Neural crest cell (in vitro differentiated cells): ENCODE measurements around the gene PRRC2B. TPM values are rescaled to one million over a fixed set of nuclear protein-coding genes. Genes with fewer than 3 reads are reported as not detected.

Experiments used
- DNase-seq: peaks from one replicate; pipeline ENCODE4 v3.0.0; 2021; ENCODE audit warnings: low read depth, mixed read lengths, low spot score
- H3K27ac Mint-ChIP-seq: one replicate; pipeline ENCODE4 v1.8.0; 2021; ENCODE audit warnings: mild to moderate bottlenecking, mixed read lengths; ENCODE audit not compliant: unreplicated experiment
- H3K27me3 Mint-ChIP-seq: 2 replicates; pipeline ENCODE4 v1.8.0; 2021; ENCODE audit warnings: low read depth, mild to moderate bottlenecking, mixed read lengths
- H3K36me3 Mint-ChIP-seq: 2 replicates; pipeline ENCODE4 v1.8.0; 2021; ENCODE audit warnings: low read depth, mild to moderate bottlenecking, mixed read lengths
- H3K4me1 Mint-ChIP-seq: 2 replicates; pipeline ENCODE4 v1.8.0; 2021; ENCODE audit warnings: mixed read lengths
- H3K4me3 Mint-ChIP-seq: one replicate; pipeline ENCODE4 v1.8.0; 2021; ENCODE audit warnings: mild to moderate bottlenecking, mixed read lengths
- H3K9me3 Mint-ChIP-seq: 2 replicates; pipeline ENCODE4 v1.8.0; 2021; ENCODE audit warnings: mixed read lengths
- total RNA-seq: library from RNA; stranded (reverse); gene quantifications from 2 replicates; pipeline ENCODE4 v1.2.1, GENCODE V29; 2021
- TF ChIP-seq, protein P1 (sequence below): fragments of 200-600 bp; sonication (generic); conservative IDR thresholded peaks from 2 replicates; pipeline ENCODE4 v1.5.0; 2021; ENCODE audit warnings: antibody characterized with exemption, mild to moderate bottlenecking

Gene PRRC2B
- total RNA-seq, 1 donor from 2014 or later: 349 TPM

DNA sequence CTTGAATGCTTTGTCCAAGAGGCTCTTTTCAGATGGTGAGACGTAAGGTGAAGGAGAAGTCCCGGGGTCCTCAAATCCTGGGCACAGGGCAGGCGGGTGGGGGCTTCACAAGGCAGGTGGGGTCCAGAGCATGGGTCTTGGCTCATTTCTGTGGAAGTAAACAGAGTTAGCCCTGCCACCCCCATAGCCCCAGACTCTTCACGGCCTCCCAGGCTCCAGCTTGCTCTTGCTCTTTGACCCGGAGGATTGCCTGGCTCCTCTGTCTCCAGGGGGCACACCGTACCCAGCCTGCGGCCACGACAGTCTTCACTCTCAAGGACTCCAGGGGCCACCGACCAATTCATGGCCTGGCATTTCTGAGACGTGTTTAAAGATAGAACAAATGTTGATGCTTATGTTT, 80.0 kb downstream of the PRRC2B start:
- H3K36me3 Mint-ChIP-seq: peaks cover 39% of the 10 kb centered on the region
- peaks cover 3% of the 10 kb centered on the region for H3K27me3 Mint-ChIP-seq
- no peaks in the 10 kb centered on the region for H3K9me3 Mint-ChIP-seq
- no peak overlapping the region for H3K4me3 Mint-ChIP-seq
- no peak for DNase-seq
- H3K4me1 Mint-ChIP-seq: no peaks in the 10 kb centered on the region
- H3K27ac Mint-ChIP-seq: no peak overlapping the region
- TF ChIP-seq, protein P1, sequence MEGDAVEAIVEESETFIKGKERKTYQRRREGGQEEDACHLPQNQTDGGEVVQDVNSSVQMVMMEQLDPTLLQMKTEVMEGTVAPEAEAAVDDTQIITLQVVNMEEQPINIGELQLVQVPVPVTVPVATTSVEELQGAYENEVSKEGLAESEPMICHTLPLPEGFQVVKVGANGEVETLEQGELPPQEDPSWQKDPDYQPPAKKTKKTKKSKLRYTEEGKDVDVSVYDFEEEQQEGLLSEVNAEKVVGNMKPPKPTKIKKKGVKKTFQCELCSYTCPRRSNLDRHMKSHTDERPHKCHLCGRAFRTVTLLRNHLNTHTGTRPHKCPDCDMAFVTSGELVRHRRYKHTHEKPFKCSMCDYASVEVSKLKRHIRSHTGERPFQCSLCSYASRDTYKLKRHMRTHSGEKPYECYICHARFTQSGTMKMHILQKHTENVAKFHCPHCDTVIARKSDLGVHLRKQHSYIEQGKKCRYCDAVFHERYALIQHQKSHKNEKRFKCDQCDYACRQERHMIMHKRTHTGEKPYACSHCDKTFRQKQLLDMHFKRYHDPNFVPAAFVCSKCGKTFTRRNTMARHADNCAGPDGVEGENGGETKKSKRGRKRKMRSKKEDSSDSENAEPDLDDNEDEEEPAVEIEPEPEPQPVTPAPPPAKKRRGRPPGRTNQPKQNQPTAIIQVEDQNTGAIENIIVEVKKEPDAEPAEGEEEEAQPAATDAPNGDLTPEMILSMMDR: no peak

DNA sequence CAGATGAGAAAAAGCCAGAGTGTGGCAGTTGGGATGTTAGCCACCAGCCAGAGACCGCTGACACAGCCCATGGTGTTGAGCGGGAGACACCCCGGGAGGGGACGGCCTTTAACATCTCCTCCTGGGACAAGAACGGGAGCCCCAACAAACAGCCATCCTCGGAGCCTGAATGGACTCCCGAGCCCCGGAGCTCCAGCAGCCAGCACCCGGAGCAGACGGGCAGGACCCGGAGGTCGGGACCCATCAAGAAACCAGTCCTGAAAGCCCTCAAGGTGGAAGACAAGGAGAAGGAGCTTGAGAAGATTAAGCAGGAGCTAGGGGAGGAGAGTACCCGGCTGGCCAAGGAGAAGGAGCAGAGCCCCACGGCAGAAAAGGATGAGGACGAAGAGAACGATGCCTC, 80.8 kb downstream of the PRRC2B start:
- Mint-ChIP-seq H3K27me3 (peaks cover 3% of the 10 kb centered on the region), H3K36me3 (peaks cover 38% of the 10 kb centered on the region), H3K4me3 (peak overlapping the region; percentile 23), H3K4me1 (no peaks in the 10 kb centered on the region), H3K9me3 (no peaks in the 10 kb centered on the region), H3K27ac (peak overlapping the region; percentile 50)
- TF ChIP-seq, protein P1: no peak
- DNase-seq: no peak

- no peak for DNase-seq
- peak overlapping the region; percentile 23 for H3K4me3 Mint-ChIP-seq
- peak overlapping the region; percentile 50 for H3K27ac Mint-ChIP-seq
- TF ChIP-seq, protein P1: no peak
- peaks cover 32% of the 10 kb centered on the region for H3K36me3 Mint-ChIP-seq
- peaks cover 3% of the 10 kb centered on the region for H3K27me3 Mint-ChIP-seq
- no peaks in the 10 kb centered on the region for H3K9me3 Mint-ChIP-seq
- no peaks in the 10 kb centered on the region for H3K4me1 Mint-ChIP-seq
Observed at GRCh38 chr9:131475111-131475955, 81.4 kb downstream of the PRRC2B start.

GRCh38 chr9:131475956-131476776, 82.3 kb downstream of the PRRC2B start:
- peaks cover 3% of the 10 kb centered on the region for H3K27me3 Mint-ChIP-seq
- TF ChIP-seq, protein P1: peak; percentile 44
- H3K4me1 Mint-ChIP-seq: no peaks in the 10 kb centered on the region
- no peaks in the 10 kb centered on the region for H3K9me3 Mint-ChIP-seq
- no peak for DNase-seq
- H3K36me3 Mint-ChIP-seq: peaks cover 27% of the 10 kb centered on the region
- H3K4me3 Mint-ChIP-seq: no peak overlapping the region
- H3K27ac Mint-ChIP-seq: no peak overlapping the region

- TF ChIP-seq, protein P1: no peak
- Mint-ChIP-seq H3K4me3 (peak overlapping the region; percentile 23), H3K9me3 (no peaks in the 10 kb centered on the region), H3K36me3 (peaks cover 23% of the 10 kb centered on the region), H3K27me3 (peaks cover 3% of the 10 kb centered on the region), H3K4me1 (no peaks in the 10 kb centered on the region), H3K27ac (no peak overlapping the region)
- no peak for DNase-seq
Observed at GRCh38 chr9:131476777-131477345, 83.0 kb downstream of the PRRC2B start.
